Activated CD4-positive, alpha-beta T cell treated with anti-CD3 and anti-CD28 coated beads for 36 hours (primary cell): Measurements from ENCODE around the gene DENND4A. TPM values are rescaled to one million over a fixed set of nuclear protein-coding genes. Genes with fewer than 3 reads are reported as not detected.

Experiments used
- ATAC-seq: fragments of 200-7000 bp; cut with Tn5 transposase; one replicate; pipeline ENCODE4 v1.10.0; 2021; ENCODE audit warnings: mild to moderate bottlenecking, moderate library complexity
- CTCF ChIA-PET: fragments of 350-600 bp; sonication (Branson Sonifier 250); formaldehyde crosslinking; loops from one replicate; lab custom pipeline; 2021; ENCODE audit warnings: antibody characterized with exemption; lab: Charles Lee
- POLR2A ChIA-PET: fragments of 350-600 bp; sonication (Branson Sonifier 250); formaldehyde crosslinking; loops from one replicate; lab custom pipeline; 2021; ENCODE audit warnings: antibody characterized with exemption, inconsistent platforms; lab: Charles Lee
- DNase-seq: peaks from one replicate; pipeline ENCODE4 v3.0.0-alpha.2; 2020
- H3K27ac Mint-ChIP-seq: one replicate; pipeline ENCODE4 v1.8.0; 2021; ENCODE audit warnings: mixed read lengths
- H3K27me3 Mint-ChIP-seq: one replicate; pipeline ENCODE4 v1.8.0; 2021; ENCODE audit warnings: mixed read lengths
- H3K36me3 Mint-ChIP-seq: one replicate; pipeline ENCODE4 v1.8.0; 2021; ENCODE audit warnings: low read depth, mixed read lengths
- H3K4me1 Mint-ChIP-seq: one replicate; pipeline ENCODE4 v1.8.0; 2021; ENCODE audit warnings: mixed read lengths
- H3K4me3 Mint-ChIP-seq: one replicate; pipeline ENCODE4 v1.8.0; 2021; ENCODE audit warnings: mild to moderate bottlenecking, moderate library complexity, mixed read lengths
- H3K9me3 Mint-ChIP-seq: one replicate; pipeline ENCODE4 v1.8.0; 2021; ENCODE audit warnings: low read depth, mixed read lengths
- intact Hi-C, 2 experiments: fragments of 100-400 bp; cut with DNase I in 1 of 2; cut with micrococcal nuclease in 1 of 2; formaldehyde crosslinking; loops; one replicate each; pipeline versions ENCODE4 v1.14.2 to v1.15.1; 2022 to 2024; cut with DNase I, micrococcal nuclease
- total RNA-seq, 2 experiments: library from RNA; stranded (reverse); gene quantifications; one replicate each; pipeline ENCODE4 v1.2.3, GENCODE V29; 2021

Gene DENND4A
- total RNA-seq, 2 experiments from 2014 or later = 35.6 to 43.5 TPM

GRCh38 chr15:65688462-65688861 is 103.6 kb downstream of the DENND4A start:
- ATAC-seq = no peak
- Mint-ChIP-seq H3K27me3 (no peaks in the 10 kb centered on the region), H3K9me3 (peaks cover 2% of the 10 kb centered on the region), H3K4me3 (no peak overlapping the region), H3K27ac (no peak overlapping the region), H3K4me1 (peaks cover 13% of the 10 kb centered on the region), H3K36me3 (peaks cover 57% of the 10 kb centered on the region)
- ChIA-PET CTCF (no interaction called here), POLR2A (no interaction called here)
- intact Hi-C loops = no loop called here
- no peak for DNase-seq

DNA sequence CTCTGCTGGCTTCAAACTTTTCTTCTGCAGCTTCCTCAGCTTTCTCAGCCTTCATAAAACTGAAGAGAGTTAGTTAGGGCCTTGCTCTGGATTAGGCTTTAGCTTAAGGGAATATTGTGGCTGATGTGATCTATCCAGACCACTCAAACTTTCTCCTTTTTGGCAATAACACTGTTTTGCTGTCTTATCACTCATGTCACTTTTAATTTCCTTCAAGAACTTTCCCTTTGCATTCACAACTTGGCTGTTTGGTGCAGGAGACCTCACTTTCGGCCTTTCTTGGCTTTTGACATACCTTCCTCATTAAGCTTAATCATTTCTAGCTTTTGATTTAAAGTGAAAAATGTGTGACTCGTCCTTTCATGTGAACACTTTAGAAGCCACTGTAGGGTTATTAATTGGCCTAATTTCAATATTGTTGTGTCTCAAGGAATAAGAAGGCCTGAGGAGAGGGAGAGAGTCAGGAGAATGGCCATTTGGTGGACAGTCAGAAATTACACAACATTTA is 109.6 kb downstream of the DENND4A start:
- Mint-ChIP-seq H3K9me3 (no peaks in the 10 kb centered on the region), H3K4me3 (no peak overlapping the region), H3K27me3 (no peaks in the 10 kb centered on the region), H3K27ac (no peak overlapping the region), H3K36me3 (peaks cover 17% of the 10 kb centered on the region), H3K4me1 (peaks cover 21% of the 10 kb centered on the region)
- ATAC-seq (peak; percentile 62), DNase-seq (no peak)
- ChIA-PET POLR2A (no interaction called here), CTCF (interaction anchor here (0.6 to 1.3 kb wide), 8 partner anchors 14 to 147 kb away, joined by 3 read pairs; no protein-coding TSS in a partner anchor)
- intact Hi-C loops = no loop called here

GRCh38 chr15:65680544-65680943 is 111.5 kb downstream of the DENND4A start:
- Mint-ChIP-seq H3K36me3 (peaks cover 6% of the 10 kb centered on the region), H3K4me1 (peaks cover 21% of the 10 kb centered on the region), H3K27me3 (no peaks in the 10 kb centered on the region), H3K27ac (no peak overlapping the region), H3K9me3 (no peaks in the 10 kb centered on the region), H3K4me3 (no peak overlapping the region)
- ChIA-PET POLR2A (no interaction called here), CTCF (interaction anchor here (0.5 to 0.6 kb wide), 2 partner anchors 176 to 181 kb away, joined by 3 to 4 read pairs; no protein-coding TSS in a partner anchor)
- intact Hi-C loops = no loop called here
- DNase-seq = no peak
- ATAC-seq = no peak

DNA sequence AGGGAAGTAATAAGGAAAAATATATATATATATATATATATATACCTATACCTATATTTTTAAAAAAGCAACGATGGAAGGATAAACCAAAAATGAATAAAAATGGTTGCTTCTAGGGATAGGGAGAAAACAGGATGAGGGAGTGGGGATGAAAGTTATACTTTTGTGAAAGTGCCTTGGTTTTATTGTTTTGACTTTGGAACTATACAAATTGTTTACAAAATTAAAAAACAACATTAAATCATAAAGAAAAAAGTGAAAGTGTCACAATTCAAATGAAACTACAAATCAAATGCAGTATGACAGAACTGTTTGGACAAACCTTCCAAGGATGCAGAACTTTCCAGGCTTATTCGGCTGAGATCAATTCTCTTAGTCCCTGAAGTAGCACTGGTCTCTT is 116.0 kb downstream of the DENND4A start:
- intact Hi-C loops = no loop called here
- no peak for ATAC-seq
- CTCF ChIA-PET = no interaction called here
- H3K4me3 Mint-ChIP-seq = no peak overlapping the region
- peaks cover 17% of the 10 kb centered on the region for H3K36me3 Mint-ChIP-seq
- H3K27ac Mint-ChIP-seq = no peak overlapping the region
- H3K9me3 Mint-ChIP-seq = no peaks in the 10 kb centered on the region
- DNase-seq = no peak
- peaks cover 3% of the 10 kb centered on the region for H3K4me1 Mint-ChIP-seq
- POLR2A ChIA-PET = no interaction called here
- no peaks in the 10 kb centered on the region for H3K27me3 Mint-ChIP-seq

DNA sequence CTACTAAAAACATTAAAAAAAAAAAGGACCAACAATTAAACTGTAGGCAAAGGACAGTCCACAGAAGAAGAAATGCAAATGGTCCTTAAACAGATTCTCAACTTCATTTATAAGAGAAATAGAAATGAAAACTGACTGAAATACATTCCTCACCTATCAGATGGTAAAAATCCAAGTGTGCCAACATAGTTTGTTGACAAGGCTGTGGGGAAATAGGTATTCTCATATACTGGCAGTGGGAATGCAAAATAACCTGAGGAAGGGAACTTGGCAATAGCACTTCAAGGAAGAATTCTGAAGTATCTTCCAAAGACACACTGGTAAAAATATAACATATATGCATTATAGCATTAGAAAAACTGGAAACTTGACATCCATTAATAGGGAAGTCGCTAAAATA is 116.5 kb downstream of the DENND4A start:
- peaks cover 16% of the 10 kb centered on the region for H3K36me3 Mint-ChIP-seq
- no peak overlapping the region for H3K4me3 Mint-ChIP-seq
- ATAC-seq = no peak
- H3K27ac Mint-ChIP-seq = no peak overlapping the region
- ChIA-PET POLR2A (no interaction called here), CTCF (interaction anchor here (1.0 kb wide), 1 partner anchor 9 kb away, joined by 4 read pairs; no protein-coding TSS in a partner anchor)
- peaks cover 3% of the 10 kb centered on the region for H3K4me1 Mint-ChIP-seq
- no peaks in the 10 kb centered on the region for H3K27me3 Mint-ChIP-seq
- intact Hi-C loops = no loop called here
- H3K9me3 Mint-ChIP-seq = no peaks in the 10 kb centered on the region
- DNase-seq = no peak

DNA sequence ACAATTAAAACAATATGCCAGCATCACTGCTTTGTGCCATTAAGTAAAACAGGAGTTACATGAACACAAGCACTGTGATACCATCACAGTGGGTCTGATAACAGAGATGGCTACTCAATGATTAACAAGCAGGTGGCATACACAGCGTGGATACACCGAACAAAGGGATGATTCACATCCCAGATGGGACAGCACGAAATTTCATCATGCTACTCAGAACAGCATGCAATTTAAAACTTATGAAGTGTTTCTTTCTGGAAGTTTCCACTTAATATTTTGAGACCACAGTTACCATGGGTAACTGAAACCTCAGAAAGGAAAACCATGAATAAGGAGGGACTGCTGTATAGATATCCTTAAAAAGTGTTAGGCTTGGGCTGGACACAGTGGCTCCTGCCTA is 125.8 kb downstream of the DENND4A start:
- H3K4me1 Mint-ChIP-seq = no peaks in the 10 kb centered on the region
- ChIA-PET POLR2A (no interaction called here), CTCF (no interaction called here)
- peaks cover 26% of the 10 kb centered on the region for H3K36me3 Mint-ChIP-seq
- no peaks in the 10 kb centered on the region for H3K9me3 Mint-ChIP-seq
- no peak overlapping the region for H3K4me3 Mint-ChIP-seq
- H3K27me3 Mint-ChIP-seq = no peaks in the 10 kb centered on the region
- ATAC-seq (peak; percentile 58), DNase-seq (no peak)
- H3K27ac Mint-ChIP-seq = no peak overlapping the region
- intact Hi-C loops = no loop called here

GRCh38 chr15:65663521-65663920 is 128.6 kb downstream of the DENND4A start:
- Mint-ChIP-seq H3K36me3 (peaks cover 23% of the 10 kb centered on the region), H3K27me3 (no peaks in the 10 kb centered on the region), H3K4me3 (no peak overlapping the region), H3K9me3 (no peaks in the 10 kb centered on the region), H3K4me1 (no peaks in the 10 kb centered on the region), H3K27ac (no peak overlapping the region)
- intact Hi-C loops = no loop called here
- ChIA-PET CTCF (no interaction called here), POLR2A (no interaction called here)
- DNase-seq (no peak), ATAC-seq (no peak)

GRCh38 chr15:65660927-65661326 is 131.2 kb downstream of the DENND4A start:
- no peaks in the 10 kb centered on the region for H3K9me3 Mint-ChIP-seq
- H3K27ac Mint-ChIP-seq = no peak overlapping the region
- peaks cover 18% of the 10 kb centered on the region for H3K36me3 Mint-ChIP-seq
- ChIA-PET POLR2A (no interaction called here), CTCF (interaction anchor here (1.1 to 1.3 kb wide), 2 partner anchors 14 to 196 kb away, joined by 3 to 6 read pairs; no protein-coding TSS in a partner anchor)
- intact Hi-C loops = no loop called here
- no peaks in the 10 kb centered on the region for H3K27me3 Mint-ChIP-seq
- no peak for DNase-seq
- no peak overlapping the region for H3K4me3 Mint-ChIP-seq
- H3K4me1 Mint-ChIP-seq = no peaks in the 10 kb centered on the region
- ATAC-seq = no peak

- ChIA-PET POLR2A (interaction anchor here (0.6 kb wide), 1 partner anchor 156 kb away, joined by 7 read pairs; no protein-coding TSS in a partner anchor), CTCF (interaction anchor here (0.8 to 1.3 kb wide), 4 partner anchors 13 to 197 kb away, joined by 3 to 6 read pairs (median 3); no protein-coding TSS in a partner anchor)
- H3K27me3 Mint-ChIP-seq = no peaks in the 10 kb centered on the region
- H3K4me1 Mint-ChIP-seq = no peaks in the 10 kb centered on the region
- intact Hi-C loops = no loop called here
- ATAC-seq = no peak
- H3K4me3 Mint-ChIP-seq = no peak overlapping the region
- peaks cover 7% of the 10 kb centered on the region for H3K36me3 Mint-ChIP-seq
- H3K27ac Mint-ChIP-seq = no peak overlapping the region
- H3K9me3 Mint-ChIP-seq = no peaks in the 10 kb centered on the region
- no peak for DNase-seq
Observed at GRCh38 chr15:65659502-65660052, 132.5 kb downstream of the DENND4A start.

GRCh38 chr15:65655457-65655856 is 136.6 kb downstream of the DENND4A start:
- DNase-seq (no peak), ATAC-seq (no peak)
- Mint-ChIP-seq H3K27me3 (no peaks in the 10 kb centered on the region), H3K36me3 (peaks cover 9% of the 10 kb centered on the region), H3K4me1 (peaks cover under 1% of the 10 kb centered on the region), H3K27ac (no peak overlapping the region), H3K4me3 (no peak overlapping the region), H3K9me3 (no peaks in the 10 kb centered on the region)
- ChIA-PET POLR2A (no interaction called here), CTCF (no interaction called here)
- intact Hi-C loops = no loop called here

DNA sequence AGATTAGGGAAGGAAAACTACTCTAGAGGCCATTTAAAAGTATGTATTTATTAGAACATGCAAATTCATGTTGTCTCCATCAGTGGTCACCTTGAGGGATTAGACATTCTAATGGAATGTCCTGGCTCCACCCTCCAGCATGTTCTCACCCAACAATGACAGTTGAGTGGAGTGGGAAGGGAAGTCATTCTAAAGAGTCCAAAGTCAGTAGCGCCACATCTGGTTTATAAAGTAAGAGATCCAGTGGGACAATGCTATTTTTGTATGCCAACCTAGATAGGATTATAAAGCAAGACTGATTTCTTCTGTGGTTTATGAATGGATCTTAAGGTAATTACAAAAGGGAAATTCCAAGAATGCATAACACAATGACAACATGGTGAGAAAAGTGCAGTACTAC is 137.1 kb downstream of the DENND4A start:
- no peaks in the 10 kb centered on the region for H3K27me3 Mint-ChIP-seq
- peaks cover 12% of the 10 kb centered on the region for H3K36me3 Mint-ChIP-seq
- DNase-seq (no peak), ATAC-seq (no peak)
- ChIA-PET POLR2A (no interaction called here), CTCF (no interaction called here)
- H3K27ac Mint-ChIP-seq = no peak overlapping the region
- peaks cover 5% of the 10 kb centered on the region for H3K4me1 Mint-ChIP-seq
- H3K9me3 Mint-ChIP-seq = no peaks in the 10 kb centered on the region
- H3K4me3 Mint-ChIP-seq = no peak overlapping the region
- intact Hi-C loops = no loop called here

DNA sequence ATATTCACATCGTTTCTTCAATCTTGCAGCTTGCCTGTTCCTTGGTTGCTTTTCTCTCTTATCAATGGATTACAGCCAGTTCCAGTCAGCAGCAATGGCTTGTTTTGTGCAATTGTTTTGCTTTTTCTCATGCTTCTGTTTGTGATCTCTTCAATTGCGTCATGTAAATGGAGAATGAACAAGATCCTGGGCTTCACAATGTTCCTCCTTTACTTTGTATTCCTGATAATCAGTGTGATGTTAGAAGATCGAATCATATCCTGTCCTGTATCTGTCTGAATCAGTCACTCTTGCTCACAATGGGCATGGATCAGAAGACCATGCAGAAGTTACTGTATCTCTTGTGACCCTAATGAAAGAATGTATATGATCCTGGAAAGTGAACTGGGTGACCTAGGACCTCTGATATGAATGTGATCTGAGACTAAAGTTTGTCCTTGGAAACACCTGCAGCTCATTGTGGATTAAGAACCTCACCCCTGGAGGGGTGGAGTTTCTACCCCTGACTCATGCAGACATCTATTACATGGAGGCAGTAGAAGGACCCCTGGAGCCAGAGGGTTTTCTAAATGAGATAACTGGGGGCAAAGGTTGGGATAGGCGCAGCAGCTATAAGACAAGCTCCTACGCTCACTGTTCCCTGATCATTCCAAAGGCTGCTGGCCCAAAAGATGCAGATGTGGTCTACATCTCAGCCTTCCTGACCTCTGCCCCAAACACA is 138.1 kb downstream of the DENND4A start:
- DNase-seq = no peak
- intact Hi-C loops = no loop called here
- no peak for ATAC-seq
- H3K36me3 Mint-ChIP-seq = peaks cover 12% of the 10 kb centered on the region
- CTCF ChIA-PET = interaction anchor here (0.9 to 1.0 kb wide), 2 partner anchors 15 to 28 kb away, joined by 3 read pairs; no protein-coding TSS in a partner anchor
- no peaks in the 10 kb centered on the region for H3K9me3 Mint-ChIP-seq
- H3K27ac Mint-ChIP-seq = peak overlapping the region; percentile 48
- no peak overlapping the region for H3K4me3 Mint-ChIP-seq
- H3K27me3 Mint-ChIP-seq = no peaks in the 10 kb centered on the region
- POLR2A ChIA-PET = no interaction called here
- peaks cover 5% of the 10 kb centered on the region for H3K4me1 Mint-ChIP-seq
